GM21526 (cell line): ENCODE measurements around the gene DIP2C.
"Not testable (repeated sequence)": the region's sequence is repeated elsewhere in the genome, so short reads cannot be mapped to it uniquely, and the experiment has no call there.

Source experiments
- ATAC-seq: cut with Tn5 transposase; IDR thresholded peaks from one replicate; pipeline ENCODE4 v1.9.1; 2021; ENCODE audit warnings: moderate library complexity; ENCODE audit not compliant: unreplicated experiment, low FRiP score

Gene DIP2C

DNA sequence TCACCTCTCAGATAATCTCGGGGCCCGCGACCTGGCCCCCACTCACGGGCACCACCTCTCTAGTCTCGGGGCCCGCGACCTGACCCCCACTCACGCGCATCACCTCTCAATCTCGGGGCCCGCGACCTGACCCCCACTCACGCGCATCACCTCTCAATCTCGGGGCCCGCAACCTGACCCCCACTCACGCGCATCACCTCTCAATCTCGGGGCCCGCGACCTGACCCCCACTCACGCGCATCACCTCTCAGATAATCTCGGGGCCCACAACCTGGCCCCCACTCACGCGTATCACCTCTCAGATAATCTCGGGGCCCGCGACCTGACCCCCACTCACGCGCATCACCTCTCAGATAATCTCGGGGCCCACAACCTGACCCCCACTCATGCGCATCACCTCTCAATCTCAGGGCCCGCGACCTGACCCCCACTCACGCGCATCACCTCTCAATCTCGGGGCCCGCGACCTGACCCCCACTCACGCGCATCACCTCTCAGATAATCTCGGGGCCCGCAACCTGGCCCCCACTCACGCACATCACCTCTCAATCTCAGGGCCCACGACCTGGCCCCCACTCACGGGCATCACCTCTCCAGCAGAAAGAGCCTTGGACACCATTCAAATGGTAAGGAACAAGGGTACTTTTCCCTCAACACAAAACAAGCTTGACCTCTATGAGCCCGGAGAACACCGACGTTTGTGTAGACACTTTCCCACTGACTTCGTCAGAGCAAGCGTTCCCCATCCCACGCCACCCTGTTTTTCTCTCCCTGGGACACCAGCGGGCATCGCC, 104.8 kb downstream of the DIP2C start:
- not testable (repeated sequence) for ATAC-seq

DNA sequence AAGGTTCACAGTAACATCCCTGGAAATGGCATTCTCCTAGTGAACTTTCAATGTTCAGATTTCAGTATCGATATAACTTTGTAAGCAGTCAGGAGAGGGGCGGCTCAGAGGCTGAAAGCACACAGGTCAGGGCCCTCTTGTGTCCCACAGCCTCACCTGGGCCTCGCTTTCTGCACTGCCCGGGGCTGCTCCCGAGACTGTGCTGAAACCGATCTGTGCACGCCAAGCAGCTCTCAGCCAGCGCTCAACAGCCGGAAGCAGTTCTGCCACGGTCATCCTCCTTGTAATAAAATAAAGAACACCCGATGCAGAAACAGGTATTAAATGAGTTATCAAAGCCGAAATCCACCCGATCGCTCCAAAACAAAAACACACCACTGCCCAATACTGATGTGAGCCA, 106.0 kb downstream of the DIP2C start:
- ATAC-seq: no peak

DNA sequence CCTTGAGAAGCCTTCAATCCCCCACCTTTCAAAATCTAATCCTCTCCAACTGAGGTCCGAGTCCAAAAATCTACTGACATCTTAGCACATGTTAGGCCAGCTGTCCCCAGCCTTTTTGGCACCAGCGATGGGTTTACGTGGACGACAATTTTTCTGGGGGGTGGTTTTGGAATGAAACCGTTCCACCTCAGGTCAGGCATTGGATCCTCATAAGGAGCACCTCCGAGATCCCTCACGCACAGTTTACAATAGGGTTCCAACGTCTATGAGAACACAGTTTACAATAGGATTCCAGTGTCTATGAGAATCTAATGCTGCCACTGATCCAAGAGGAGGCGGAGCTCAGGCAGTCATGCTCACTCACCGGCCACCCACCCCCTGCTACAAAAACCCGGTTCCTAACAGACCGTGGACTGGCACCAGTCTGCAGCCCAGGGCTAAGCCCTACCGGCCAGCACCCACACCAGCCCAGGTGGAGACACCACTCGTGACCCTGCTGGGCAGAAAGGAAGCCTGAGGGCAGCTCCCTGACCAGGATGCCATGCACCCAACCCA, 107.6 kb downstream of the DIP2C start:
- no peak for ATAC-seq

DNA sequence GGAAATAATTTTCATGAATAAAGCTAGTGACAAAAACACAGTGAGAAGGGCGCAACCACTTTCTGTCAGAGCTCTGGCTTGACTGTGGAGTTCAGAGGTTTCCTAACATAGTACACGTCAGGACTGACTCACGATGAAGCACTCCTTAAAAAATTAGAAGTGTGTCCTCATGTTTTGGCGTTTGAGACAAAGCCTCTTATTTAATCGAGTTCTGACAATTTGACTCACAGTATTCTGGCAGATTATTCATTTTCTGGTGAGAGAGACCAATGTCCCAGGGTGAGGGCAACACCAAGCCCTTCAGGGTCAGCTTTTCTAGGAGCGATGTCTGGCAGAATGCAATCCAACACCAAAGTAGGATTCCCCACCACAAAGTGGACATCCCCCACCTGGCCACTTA, 108.7 kb downstream of the DIP2C start:
- ATAC-seq: no peak

DNA sequence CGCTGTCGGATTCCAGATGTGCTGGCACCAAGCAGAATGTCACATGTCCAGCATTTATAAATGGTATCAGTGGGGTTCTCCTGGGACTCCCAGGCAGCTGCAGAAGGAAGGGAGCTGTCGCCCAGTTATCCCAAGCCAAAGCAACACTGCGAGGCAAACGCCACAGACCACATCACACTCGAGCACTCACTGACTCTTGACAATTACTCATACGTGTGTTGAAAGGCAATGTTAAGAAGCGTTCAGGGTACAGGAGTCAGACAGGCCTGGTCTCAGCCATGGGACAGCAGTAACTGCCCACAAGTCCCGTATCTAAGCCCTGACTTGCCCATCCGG, 113.4 kb downstream of the DIP2C start:
- ATAC-seq: no peak

DNA sequence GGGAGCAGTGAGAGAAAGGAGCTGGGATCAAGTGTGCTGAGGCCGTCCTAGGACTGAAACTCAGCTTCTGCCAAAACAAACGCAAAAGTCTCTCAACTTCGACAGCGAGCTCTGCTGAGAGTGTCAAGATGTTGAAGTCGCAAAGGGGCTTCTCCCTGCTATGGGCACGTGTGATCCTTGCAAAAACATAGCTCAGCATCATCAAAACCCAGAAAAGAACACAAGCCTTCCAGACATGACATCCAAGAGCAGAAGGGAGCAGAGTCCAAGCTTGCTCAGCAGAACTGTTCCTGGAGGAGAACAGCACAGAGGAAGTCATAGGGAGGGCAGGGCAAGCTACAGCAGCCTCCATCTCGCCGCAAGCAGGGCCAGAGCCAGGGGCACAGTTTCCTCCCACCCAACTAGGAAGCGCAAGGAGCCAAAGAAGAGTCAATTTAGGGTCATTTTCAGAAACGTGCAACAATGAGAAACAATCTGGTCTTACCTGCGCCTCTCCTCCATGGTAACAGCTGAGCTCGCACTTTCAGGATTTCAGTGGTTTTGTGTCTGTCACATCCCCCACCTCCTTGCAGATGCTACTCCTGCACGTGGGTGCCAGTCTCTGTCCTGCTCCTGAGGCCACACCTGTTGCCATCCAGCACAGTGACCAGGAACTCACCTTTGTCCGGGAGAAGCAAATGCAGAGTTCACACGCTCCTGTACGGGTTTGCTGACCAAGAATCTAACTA, 113.9 kb downstream of the DIP2C start:
- no peak for ATAC-seq

DNA sequence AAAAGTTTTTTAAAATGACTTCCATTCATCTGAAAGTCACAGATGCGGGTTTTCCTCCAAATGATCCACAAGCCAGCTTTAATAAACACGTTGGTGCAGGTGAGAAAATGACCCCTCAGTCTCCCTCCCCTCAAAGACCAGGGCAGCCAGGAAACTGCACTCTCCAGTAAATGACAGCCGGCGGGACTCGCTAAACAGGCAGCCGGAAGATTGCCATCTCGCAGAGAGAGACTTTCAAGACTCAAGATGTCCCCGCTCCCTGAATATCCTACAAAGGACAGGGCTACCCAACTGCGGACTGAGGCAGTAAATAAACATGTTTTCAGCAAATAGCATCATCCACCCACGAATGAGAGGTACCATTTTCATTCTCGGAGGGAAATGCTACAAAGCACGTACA, 116.8 kb downstream of the DIP2C start:
- no peak for ATAC-seq

DNA sequence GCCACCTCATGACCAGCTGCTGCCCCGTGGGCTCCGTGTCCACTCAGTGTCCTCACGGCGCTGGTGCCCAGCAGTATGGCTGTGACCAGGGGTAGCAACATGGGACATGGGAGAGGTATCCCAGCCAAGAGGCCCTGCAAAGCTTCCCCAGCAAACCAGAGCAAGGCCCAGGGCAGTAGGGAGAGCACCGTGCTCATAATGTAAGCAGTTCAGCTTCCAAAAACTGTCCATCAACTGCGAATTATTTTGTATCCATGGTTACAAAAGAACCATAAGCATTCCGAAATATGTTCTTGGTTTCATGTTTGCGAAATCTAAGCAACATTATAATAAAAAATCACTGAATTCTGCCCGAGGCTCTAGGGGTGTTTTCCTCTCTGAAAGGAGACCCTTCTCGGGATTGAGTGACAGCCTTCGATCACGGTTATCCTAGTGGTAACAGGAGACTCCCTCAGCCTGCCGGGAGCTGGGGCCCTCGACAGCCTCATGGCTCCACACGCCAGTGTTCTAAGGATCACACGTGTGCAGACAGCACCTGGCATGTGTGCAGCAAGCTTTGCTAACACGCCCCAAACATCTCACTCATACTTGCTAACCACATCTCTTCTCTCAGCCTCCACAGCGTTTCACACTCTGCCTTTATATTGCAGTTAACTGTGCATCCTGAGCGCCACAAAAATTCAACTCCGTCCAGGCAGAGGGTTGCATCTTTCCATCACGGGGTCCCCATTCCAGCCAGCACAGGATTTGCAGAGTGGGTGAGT, 117.6 kb downstream of the DIP2C start:
- ATAC-seq: no peak

DNA sequence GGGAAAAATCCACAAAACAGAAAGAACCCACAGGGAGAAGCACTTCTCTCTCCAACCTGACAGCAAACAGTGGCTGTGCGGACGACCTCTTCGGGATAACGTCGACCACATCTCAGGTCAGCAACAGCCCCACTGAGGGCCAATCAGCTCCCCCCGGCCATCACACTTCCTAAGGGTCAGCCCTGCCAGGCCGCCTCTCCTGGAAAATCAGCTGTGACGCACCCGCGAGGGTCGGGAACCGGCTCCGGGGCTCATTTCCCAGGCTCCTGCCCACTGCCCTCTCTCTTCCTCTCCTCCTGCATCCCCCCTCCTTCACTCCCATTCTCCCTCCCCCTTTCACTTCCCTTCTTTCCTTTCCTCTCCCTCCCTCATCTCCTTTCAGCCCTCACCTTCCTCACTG, 118.3 kb downstream of the DIP2C start:
- no peak for ATAC-seq

DNA sequence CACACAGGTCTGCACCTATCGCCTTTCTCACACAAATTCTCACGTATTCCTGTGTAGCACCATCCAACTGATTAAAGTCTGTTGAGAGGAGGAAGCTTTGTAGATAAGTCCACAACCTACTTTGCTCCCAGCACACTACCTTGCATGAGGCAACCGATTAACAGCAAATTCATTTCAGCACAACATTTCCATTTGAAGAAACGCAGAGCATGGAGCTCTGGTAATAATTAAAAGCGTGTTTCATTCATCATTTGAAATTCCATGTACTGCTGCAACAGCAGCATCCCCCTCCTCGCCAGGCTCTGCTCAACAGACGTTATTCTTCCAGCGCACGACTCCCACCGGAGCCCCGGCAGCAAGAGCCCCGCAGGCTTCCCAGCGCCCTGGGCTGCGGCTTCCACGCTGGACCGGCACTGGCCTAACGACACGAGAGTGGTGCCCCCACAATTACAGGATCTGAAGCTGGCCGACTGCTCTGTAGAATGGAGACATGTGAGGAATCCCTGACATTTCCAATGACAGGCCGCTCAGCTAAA, 118.8 kb downstream of the DIP2C start:
- ATAC-seq: no peak

DNA sequence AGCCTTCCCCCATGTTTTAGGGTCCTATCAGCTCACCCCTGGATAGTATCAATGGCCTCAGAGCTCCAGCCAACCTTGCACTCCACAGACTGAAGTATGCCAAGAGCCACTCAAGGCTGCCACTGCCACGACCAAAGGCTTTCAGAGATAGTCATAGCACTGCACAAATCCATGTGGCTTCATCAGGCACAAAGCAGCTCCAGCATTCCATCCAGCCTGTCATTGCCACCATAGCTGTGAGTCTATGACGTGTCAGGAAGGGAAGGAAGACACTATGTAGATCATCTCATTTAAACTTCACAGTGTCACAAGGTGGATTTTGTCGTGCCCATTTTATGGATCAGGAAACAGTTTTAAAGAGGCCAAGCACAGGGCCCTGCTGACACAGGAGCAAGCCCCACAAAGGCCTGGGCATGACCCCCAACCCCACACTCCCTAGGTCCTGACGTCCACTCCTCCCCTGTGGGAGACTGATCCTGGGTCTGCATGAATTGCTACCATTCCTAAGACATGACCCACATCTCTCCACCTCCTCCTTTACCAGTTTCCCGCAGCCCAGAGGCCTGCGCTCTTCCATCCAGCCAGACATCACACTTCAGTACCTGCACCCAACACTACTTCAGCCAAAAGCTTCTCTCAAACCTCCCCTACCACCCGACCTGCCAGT, 119.4 kb downstream of the DIP2C start:
- no peak for ATAC-seq

DNA sequence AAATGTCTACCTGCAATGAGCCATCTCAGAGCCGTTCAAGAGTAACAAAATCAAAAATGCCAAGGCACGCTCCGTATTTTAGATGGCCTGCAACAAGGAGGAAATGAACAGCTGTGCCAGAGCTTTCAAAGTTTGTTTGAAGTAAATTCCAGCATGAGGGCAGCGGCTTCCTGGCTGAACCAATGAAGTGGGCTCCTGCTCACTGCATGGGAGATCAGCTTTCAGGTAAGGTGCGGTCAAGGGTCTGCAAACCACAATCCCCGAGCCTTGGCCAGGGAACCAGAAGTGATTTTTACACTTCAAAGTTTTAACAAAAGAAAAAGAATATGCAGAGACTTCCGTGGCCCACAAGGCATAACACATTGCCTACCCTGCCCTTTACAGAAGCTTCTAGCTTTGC, 120.6 kb downstream of the DIP2C start:
- no peak for ATAC-seq

DNA sequence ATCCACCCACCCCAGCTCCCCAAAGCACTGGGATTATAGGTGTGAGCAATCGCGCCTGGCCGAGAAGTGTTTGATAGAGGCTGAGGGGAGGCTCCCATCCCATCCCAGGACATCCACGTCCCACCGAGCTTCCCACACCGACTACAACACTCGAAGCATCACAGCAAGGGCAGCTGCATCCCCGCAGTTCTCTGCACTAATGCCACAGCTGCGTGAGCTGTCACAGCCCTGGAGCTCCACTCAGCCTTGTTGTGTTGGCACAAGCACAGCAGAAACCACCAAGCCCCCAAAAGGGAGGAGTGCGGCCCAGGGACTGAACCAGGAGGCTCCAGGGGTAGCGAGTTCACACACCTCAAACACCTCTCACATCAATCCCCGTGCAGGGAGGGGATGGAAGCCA, 121.6 kb downstream of the DIP2C start:
- ATAC-seq: no peak

DNA sequence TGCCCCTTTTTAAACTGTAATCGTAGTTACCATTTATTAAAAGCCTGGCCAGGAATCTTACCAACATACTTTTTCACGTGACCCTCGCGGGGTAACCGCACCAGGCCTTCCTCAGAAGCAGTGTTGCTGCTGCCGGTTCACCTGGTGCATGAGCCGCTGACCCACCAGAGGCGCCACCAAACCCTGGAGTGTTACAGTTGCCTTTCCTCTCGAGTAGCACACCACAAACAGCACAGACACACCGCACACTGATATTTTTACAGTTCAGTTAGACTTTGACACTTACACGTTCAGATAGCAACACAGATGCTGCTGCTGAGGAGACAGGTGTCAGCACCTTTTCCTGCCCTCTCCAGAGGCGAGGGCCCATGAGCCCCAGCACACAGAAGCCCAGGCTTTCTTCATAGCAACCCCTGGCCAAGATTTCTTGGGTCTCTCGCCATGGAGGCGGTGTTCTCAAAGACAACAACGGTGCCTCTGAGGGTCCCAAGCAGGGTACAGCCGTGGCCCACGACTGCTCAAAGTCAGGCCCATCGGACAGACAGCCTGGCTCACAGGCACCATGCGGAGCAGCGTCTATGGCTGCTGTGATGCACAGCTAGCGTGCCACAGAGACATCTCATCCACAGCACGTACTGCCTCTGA, 123.1 kb downstream of the DIP2C start:
- ATAC-seq: no peak

DNA sequence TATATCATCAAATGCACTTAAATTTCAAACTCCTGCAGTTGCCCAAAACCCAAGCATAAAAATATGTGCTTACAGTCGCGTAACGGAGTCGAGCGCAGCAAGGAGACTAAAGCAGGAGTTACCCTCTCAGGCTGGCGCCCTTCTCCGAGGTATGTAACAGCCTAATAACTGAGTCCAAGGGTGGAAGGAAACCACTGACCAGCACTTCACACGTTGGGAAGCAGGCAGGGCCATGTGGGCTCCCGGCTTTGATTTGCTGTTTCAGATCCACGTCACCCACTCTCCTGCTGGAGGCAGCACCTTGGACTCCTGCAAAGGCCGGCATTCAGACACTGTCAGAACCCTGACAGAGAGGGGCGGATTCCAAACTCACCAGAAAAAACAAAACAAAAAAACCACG, 123.8 kb downstream of the DIP2C start:
- no peak for ATAC-seq

DNA sequence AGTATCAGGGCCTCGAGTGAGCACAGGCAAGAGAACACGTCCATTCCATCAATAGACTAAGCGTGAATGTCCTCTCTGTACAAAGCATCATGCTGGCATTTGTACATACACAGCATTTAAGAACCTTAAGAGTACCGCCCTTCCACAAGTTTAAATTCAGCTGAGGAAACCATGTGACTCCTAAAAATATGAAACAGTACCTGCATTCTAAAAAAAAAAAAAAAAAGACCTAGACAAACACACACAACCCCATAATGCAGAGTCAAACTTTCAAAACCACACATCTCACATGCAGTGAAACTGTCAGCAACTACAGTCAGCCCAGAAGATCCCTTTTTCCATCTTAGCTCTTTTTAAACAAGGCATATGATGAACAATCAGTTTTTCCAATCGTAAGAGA, 124.3 kb downstream of the DIP2C start:
- no peak for ATAC-seq

DNA sequence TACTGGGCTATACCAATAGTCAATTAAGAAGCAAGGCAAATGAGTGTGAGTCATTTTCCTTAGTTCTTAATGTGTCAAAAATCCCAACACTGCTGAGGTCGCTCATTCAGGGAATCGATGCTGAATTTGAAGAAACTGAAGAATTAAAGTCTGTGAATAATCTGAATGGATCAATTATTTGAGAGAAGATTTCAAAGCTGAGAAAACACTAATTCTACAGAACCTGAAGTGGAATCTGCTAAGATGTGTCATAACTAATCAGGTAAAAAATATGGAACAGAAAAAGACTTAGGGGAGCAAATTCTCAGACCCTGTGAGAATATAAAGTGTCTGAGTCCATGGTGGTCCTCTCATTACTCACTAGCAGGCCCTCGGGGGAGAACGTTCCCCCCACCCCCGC, 125.6 kb downstream of the DIP2C start:
- no peak for ATAC-seq

DNA sequence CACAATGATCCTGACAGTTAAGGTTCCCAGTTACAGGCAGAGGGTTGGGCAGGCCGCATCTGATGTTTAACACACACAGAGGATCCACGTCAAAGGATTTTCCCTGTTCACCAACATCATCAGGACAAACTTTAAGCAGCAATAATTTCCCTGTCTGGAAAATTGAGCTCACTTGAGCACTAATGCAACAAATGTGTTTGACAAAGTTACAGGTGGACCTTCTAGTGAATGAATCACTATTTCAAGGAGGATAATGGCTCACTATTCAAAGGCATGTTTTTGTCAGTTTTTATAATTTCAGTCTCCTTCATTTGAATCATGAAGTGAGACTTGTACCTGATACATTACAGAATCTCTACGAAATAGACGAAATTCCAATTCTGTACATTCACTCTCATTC, 127.3 kb downstream of the DIP2C start:
- no peak for ATAC-seq

DNA sequence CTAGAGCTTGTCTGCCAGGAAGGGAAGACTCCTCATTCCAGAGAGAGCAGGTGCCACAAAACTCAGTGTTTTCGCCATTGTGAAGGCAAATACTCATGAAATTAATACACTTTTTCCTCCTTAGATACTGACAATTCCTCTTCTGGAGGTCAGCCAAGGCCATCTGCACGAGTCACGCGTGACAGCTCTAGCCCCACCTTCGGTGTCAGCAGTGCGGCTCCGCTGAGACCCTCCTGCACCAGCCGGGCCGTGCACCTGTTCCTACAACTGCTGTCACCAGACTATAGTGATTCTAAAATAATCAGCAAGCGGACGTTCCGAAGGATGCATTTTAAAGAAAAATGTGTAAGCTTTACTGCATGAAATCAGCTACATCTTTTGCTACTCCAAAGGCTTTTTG, 127.7 kb downstream of the DIP2C start:
- no peak for ATAC-seq
